ENCODE data around the gene HAVCR2.
A peak's percentile ranks its signal among the peaks of the same experiment; 100 is the strongest.

The HAVCR2 gene

GRCh38 chr5:157108976-157109375 lies at the start of gene HAVCR2:
Gene HAVCR2, minus strand, starts transcription at chr5:157109044. Its CDS starts 61 bp downstream, at chr5:157108983.
- DNase-seq, result peak; percentile 23 to 90

DNA sequence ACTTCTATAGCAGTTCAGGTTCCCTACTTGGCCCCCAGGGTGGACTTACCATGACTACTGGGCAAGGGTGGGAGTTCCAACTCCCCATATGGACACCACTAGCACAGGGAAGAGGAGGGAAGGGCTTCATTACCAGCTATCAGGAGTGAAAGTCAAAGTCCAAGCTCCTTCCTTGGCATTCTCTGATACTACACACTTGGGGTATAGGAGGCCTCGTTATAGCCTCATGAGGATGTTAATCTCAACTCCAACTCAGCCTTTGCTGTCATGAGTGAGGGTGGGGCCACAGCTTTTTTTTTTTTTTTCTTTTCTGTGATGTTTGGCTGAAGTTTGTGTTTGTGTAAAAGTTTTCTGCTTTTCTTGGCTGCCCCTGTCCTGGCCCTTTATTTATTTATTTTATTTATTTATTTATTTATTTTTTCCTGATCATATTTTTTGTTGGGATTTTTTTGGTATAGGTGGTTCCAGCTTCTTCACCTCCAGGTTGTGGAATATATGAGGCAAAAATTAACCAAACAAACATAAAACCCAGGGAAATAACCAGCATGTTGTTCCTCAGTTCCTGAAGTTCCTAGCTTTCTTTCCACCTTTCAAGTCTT lies 48.5 kb upstream of the HAVCR2 start:
- DNase-seq, result no peak

- no peak for DNase-seq
Observed at GRCh38 chr5:157155297-157155696, 46.5 kb upstream of the HAVCR2 start.

DNA sequence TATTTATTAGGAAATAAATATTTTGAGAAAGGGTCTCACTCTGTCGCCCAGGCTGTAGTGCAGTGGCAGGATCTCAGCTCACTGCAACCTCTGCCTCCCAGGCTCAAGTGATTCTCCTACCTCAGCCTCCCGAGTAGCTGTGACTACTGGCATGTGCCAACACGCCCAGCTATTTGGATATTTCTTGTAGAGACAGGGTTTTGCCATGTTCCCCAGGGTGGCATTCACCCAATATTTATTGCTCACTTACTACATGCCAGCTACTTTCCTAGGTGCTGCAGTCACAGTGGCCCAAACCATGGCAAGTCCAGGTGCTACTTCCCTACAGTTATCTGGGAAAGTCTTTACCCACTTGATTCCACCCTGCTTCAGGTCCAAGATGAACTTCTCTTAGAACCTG lies 42.2 kb upstream of the HAVCR2 start:
- DNase-seq, result no peak

GRCh38 chr5:157148734-157149615 lies 40.1 kb upstream of the HAVCR2 start:
- peak in 1 of 2 donors; percentile 52 for DNase-seq

GRCh38 chr5:157143127-157143971 lies 34.5 kb upstream of the HAVCR2 start:
- peak; percentile 23 to 27 for DNase-seq

- peak; percentile 57 to 99 for DNase-seq
Observed at GRCh38 chr5:157142317-157143126, 33.7 kb upstream of the HAVCR2 start, which contains the start of gene MED7. Gene MED7, minus strand, starts transcription at chr5:157142865. Its CDS starts 3,434 bp downstream, at chr5:157139431.

GRCh38 chr5:157137691-157138090 lies 28.8 kb upstream of the HAVCR2 start:
- DNase-seq, result no peak

- no peak for DNase-seq
Observed at GRCh38 chr5:157132281-157132612, 23.4 kb upstream of the HAVCR2 start.

DNA sequence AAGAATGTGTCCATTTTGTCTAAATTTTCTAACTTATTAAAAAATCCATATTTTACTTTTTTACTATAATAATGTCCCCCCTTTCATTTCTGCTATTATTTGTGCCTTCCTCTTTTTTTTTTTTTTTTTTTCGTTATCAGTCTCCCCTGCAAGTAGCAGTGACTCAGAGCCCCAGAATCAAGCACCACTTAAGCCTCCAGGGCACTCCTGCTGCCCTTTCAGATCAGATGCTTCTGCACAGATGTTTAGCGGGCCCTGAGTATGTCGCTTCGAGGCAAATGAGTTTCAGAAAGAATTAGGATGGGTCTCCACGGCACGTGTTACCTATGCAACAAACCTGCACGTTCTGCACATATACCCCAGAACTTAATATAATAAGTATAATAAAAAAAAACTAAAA lies 22.1 kb upstream of the HAVCR2 start:
- peak in 1 of 2 donors; percentile 46 for DNase-seq

DNA sequence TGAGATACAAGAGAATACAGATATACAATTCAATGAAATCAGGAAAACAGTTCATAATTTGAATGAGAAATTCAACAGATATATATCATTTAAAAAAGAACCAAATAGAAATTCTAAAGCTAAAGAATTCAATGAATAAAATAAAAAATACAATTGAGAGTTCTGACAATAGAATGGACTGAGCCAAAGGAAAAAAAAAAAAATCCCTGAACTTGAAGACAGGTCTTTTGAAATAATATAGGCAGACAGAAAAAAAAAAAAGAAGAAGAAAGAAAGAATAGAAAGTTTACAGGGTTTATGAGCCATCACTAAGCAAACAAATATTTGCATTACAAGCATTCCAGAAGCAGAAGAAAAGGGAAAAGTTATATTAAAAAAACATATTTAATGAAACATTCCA lies 12.9 kb upstream of the HAVCR2 start:
- no peak for DNase-seq

DNA sequence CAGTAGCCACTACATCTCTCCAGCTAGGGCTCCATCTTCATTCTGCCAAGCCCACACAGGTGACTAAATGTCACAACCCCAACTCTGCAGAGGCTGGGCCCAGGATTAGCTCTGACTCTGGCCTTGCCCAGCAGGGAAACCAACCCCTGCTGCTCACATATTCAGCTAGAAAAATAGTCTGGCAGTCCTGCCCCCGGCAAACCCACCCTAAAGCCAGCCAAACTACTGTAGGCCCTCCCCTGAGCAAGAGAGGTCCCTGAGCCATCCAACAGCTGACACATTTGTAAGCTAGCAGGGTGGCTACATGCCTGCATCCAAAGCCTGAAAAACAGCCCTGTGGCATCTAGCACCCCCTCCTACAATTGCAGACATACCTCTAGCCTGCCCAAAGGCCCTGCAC lies 11.3 kb upstream of the HAVCR2 start:
- no peak for DNase-seq

- no peak for DNase-seq
Observed at GRCh38 chr5:157116483-157116954, 7.7 kb upstream of the HAVCR2 start.

DNA sequence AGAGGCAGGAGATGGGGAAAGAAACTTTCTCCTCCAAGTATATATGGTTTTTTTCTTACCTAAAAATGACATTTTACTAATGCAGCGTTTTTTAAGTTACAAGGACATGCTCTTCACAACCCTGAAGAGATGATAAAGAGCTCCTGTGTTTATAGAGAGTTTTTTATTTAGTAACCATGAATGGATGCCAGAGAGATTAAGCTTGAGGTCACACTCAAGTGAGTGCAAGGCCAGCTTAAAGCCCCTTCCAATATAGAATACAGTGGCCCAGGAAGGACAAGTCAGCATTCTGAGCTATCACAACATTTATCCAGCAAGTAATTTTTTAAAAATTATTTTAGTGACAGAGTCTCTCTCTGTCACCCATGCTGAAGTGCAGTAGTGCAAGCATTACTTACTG lies 6.7 kb upstream of the HAVCR2 start:
- DNase-seq, result no peak

GRCh38 chr5:157115012-157115411 lies 6.2 kb upstream of the HAVCR2 start:
- no peak for DNase-seq

DNA sequence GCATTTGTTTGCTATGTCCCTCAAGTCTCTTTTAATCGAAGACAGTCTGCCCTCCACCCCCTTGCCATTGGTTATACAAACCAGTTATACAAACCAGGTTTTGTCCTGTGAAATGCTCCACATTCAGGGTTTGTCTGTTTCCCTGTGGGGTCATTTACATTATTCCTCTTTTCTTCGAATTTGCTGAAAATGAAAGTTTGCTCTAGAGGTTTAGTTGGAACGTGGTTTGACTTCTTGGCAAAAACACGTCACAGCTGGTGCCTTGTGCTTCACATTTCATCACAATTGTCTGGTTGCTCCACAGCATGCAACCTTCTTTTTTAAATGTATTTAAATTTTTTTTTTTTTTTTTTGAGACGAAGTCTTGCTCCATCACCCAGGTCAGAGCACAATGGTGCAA lies 4.2 kb upstream of the HAVCR2 start:
- DNase-seq, result no peak

DNA sequence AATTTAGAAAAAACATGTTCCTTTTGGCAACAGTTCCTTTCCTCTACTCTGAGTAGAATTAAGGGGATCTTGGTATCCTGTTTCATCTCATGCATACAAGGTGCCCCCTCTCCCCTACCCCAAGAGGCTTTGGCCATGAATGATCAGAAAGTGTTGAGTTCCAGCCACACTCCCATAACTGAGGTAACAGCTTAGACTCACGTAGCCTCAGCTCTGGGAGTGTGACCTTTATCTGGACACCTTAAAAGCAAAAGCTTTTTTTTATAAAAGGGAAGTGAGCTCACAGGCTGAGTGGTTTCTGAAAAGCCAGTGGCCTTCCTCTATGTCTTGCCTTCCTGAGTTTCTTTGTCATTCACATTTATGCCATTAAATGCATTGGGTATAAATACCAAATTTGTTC lies 900 bp upstream of the HAVCR2 start:
- DNase-seq, result peak in 1 of 2 donors; percentile 29

DNA sequence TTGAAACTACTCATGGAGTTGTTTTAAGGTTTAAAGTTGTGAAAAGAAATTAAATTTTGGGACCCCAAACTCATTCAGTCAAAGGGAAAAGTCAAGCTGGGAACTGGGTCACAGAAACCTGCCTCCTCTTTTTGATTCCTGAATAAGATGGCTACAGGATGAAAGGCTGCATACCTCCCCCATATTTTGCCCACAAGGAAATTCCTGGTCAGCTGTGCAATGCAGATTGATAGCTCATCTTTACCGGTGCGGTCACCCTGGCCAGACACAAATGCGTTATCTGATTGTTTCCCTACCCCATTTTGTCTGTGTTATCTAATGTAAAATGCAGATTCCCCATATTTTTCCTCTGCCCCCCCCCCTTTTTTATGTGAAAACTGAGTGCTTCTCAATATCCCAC lies 1.3 kb downstream of the HAVCR2 start:
- DNase-seq, result no peak

GRCh38 chr5:157106630-157107461 lies 2.0 kb downstream of the HAVCR2 start:
- DNase-seq, result peak; percentile 52

GRCh38 chr5:157100140-157100679 lies 8.6 kb downstream of the HAVCR2 start:
- peak; percentile 22 to 90 for DNase-seq

DNA sequence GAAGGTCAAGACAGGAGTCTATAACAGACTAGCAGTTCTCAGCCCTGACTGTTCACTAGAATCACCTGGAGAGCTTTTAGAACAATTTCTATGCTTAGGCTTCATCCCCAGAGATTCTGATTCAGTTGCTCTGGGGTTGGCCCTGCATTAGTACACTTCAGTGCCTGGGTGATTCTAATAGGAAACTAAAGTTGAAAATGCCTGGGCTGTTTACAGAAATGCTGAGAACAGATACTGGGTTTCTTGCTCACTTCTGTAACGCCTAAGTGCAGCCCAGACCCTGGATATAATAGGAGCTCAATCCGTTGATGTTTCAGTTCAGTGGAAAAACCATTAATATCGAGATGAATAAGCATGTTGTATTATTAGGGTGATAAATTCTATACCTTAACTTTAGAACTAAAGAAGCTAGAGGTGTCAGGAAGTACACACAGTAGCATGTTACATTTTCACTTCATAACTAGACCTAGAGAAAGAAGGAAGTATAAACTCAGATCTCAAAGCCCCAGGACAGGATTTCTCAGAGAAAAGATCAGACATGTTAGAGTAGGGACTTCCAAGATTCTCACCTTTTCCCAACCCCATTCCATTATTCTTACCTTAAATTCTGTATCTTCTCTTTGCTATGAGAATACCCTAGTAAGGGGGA lies 20.4 kb downstream of the HAVCR2 start:
- no peak for DNase-seq

All from bone marrow (tissue), 2 donors.